HEK293 (cell line): Measurements from ENCODE around the gene JOSD2.

Experiments
- AEBP2 ChIP-seq: fragments of 450-650 bp; formaldehyde crosslinking; IDR thresholded peaks from 2 replicates; pipeline ENCODE4 v1.5.1; 2016; ENCODE audit warnings: missing biosample characterization, missing genetic modification characterization, borderline replicate concordance
- GFI1B ChIP-seq: fragments of 450-650 bp; formaldehyde crosslinking; IDR thresholded peaks from 2 replicates; pipeline ENCODE4 v1.5.1; 2016; ENCODE audit warnings: missing biosample characterization, missing genetic modification characterization
- KLF9 ChIP-seq: fragments of 450-650 bp; formaldehyde crosslinking; IDR thresholded peaks from 2 replicates; pipeline ENCODE4 v1.5.1; 2016; ENCODE audit warnings: missing biosample characterization, missing genetic modification characterization, low read depth
- MZF1 ChIP-seq: fragments of 450-650 bp; formaldehyde crosslinking; IDR thresholded peaks from 2 replicates; pipeline ENCODE4 v1.5.1; 2017; ENCODE audit warnings: missing biosample characterization, missing genetic modification characterization, borderline replicate concordance
- OSR2 ChIP-seq: fragments of 450-650 bp; formaldehyde crosslinking; IDR thresholded peaks from 2 replicates; pipeline ENCODE4 v1.5.1; 2016; ENCODE audit warnings: missing biosample characterization, missing genetic modification characterization
- SETDB1 ChIP-seq: IDR thresholded peaks from one replicate; pipeline ENCODE4 v1.6.1; 2017; ENCODE audit warnings: mild to moderate bottlenecking, low read length, moderate library complexity, mixed read lengths; ENCODE audit not compliant: insufficient read length
- TCF7L2 ChIP-seq: IDR thresholded peaks from 2 replicates; pipeline ENCODE4 v1.6.1; 2011; ENCODE audit warnings: low read depth, mild to moderate bottlenecking, inconsistent platforms, low read length, moderate library complexity, borderline replicate concordance
- TSHZ1 ChIP-seq: fragments of 450-650 bp; formaldehyde crosslinking; IDR thresholded peaks from 2 replicates; pipeline ENCODE4 v1.5.1; 2016; ENCODE audit warnings: missing biosample characterization, missing genetic modification characterization, borderline replicate concordance
- ZBTB20 ChIP-seq: fragments of 450-650 bp; formaldehyde crosslinking; IDR thresholded peaks from 2 replicates; pipeline ENCODE4 v1.5.1; 2016; ENCODE audit warnings: missing biosample characterization, missing genetic modification characterization
- ZBTB8A ChIP-seq: fragments of 450-650 bp; formaldehyde crosslinking; IDR thresholded peaks from 2 replicates; pipeline ENCODE4 v1.5.1; 2016; ENCODE audit warnings: missing biosample characterization, missing genetic modification characterization
- ZIC2 ChIP-seq: fragments of 450-650 bp; formaldehyde crosslinking; IDR thresholded peaks from 2 replicates; pipeline ENCODE4 v1.5.1; 2016; ENCODE audit warnings: missing biosample characterization, missing genetic modification characterization
- ZNF146 ChIP-seq: fragments of 450-650 bp; formaldehyde crosslinking; IDR thresholded peaks from 2 replicates; pipeline ENCODE4 v1.5.1; 2016; ENCODE audit warnings: missing biosample characterization, missing genetic modification characterization
- ZNF155 ChIP-seq: fragments of 450-650 bp; formaldehyde crosslinking; IDR thresholded peaks from 2 replicates; pipeline ENCODE4 v1.5.1; 2016; ENCODE audit warnings: missing biosample characterization, missing genetic modification characterization
- ZNF157 ChIP-seq: fragments of 450-650 bp; formaldehyde crosslinking; IDR thresholded peaks from 2 replicates; pipeline ENCODE4 v1.5.1; 2016; ENCODE audit warnings: missing biosample characterization, missing genetic modification characterization
- ZNF23 ChIP-seq: fragments of 450-650 bp; formaldehyde crosslinking; IDR thresholded peaks from 2 replicates; pipeline ENCODE4 v1.5.1; 2016; ENCODE audit warnings: missing biosample characterization, missing genetic modification characterization, borderline replicate concordance
- ZNF324 ChIP-seq: fragments of 450-650 bp; formaldehyde crosslinking; IDR thresholded peaks from 2 replicates; pipeline ENCODE4 v1.5.1; 2016; ENCODE audit warnings: missing biosample characterization, missing genetic modification characterization
- ZNF335 ChIP-seq: fragments of 450-650 bp; formaldehyde crosslinking; conservative IDR thresholded peaks from 2 replicates; pipeline ENCODE4 v1.5.1; 2016; ENCODE audit warnings: missing biosample characterization, missing genetic modification characterization
- ZNF394 ChIP-seq: fragments of 450-650 bp; formaldehyde crosslinking; IDR thresholded peaks from 2 replicates; pipeline ENCODE4 v1.5.1; 2016; ENCODE audit warnings: missing biosample characterization, missing genetic modification characterization, mild to moderate bottlenecking, moderate library complexity, borderline replicate concordance
- ZNF473 ChIP-seq: fragments of 450-650 bp; formaldehyde crosslinking; IDR thresholded peaks from 2 replicates; pipeline ENCODE4 v1.5.1; 2017; ENCODE audit warnings: missing biosample characterization, missing genetic modification characterization
- ZNF513 ChIP-seq: fragments of 450-650 bp; IDR thresholded peaks from 2 replicates; pipeline ENCODE4 v1.5.1; 2018; ENCODE audit warnings: missing biosample characterization, missing genetic modification characterization
- ZNF514 ChIP-seq: fragments of 450-650 bp; formaldehyde crosslinking; IDR thresholded peaks from 2 replicates; pipeline ENCODE4 v1.5.1; 2016; ENCODE audit warnings: missing biosample characterization, missing genetic modification characterization
- ZNF626 ChIP-seq: fragments of 450-650 bp; sonication (Bioruptor Pico); formaldehyde crosslinking; IDR thresholded peaks from 2 replicates; pipeline ENCODE4 v1.5.1; 2018; ENCODE audit warnings: missing biosample characterization, missing genetic modification characterization, inconsistent platforms
- ZNF629 ChIP-seq: fragments of 450-650 bp; formaldehyde crosslinking; IDR thresholded peaks from 2 replicates; pipeline ENCODE4 v1.5.1; 2017; ENCODE audit warnings: missing biosample characterization, missing genetic modification characterization
- ZNF677 ChIP-seq: fragments of 450-650 bp; IDR thresholded peaks from 2 replicates; pipeline ENCODE4 v1.5.0; 2018; ENCODE audit warnings: missing biosample characterization, mild to moderate bottlenecking, missing genetic modification characterization, moderate library complexity
- ZNF701 ChIP-seq: fragments of 450-650 bp; formaldehyde crosslinking; IDR thresholded peaks from 2 replicates; pipeline ENCODE4 v1.5.1; 2016; ENCODE audit warnings: missing biosample characterization, missing genetic modification characterization
- ZNF768 ChIP-seq: fragments of 450-650 bp; formaldehyde crosslinking; IDR thresholded peaks from 2 replicates; pipeline ENCODE4 v1.5.1; 2018; ENCODE audit warnings: missing biosample characterization, mild to moderate bottlenecking, missing genetic modification characterization
- ZNF791 ChIP-seq: fragments of 450-650 bp; formaldehyde crosslinking; IDR thresholded peaks from 2 replicates; pipeline ENCODE4 v1.5.1; 2016; ENCODE audit warnings: missing biosample characterization, missing genetic modification characterization
- ZSCAN23 ChIP-seq: fragments of 450-650 bp; formaldehyde crosslinking; IDR thresholded peaks from 2 replicates; pipeline ENCODE4 v1.5.1; 2016; ENCODE audit warnings: missing biosample characterization, missing genetic modification characterization
- ZSCAN30 ChIP-seq: fragments of 450-650 bp; IDR thresholded peaks from 2 replicates; pipeline ENCODE4 v1.5.1; 2018; ENCODE audit warnings: missing biosample characterization, mild to moderate bottlenecking, missing genetic modification characterization, moderate library complexity
- TF ChIP-seq, protein P1 (sequence below): fragments of 450-650 bp; formaldehyde crosslinking; IDR thresholded peaks from 2 replicates; pipeline ENCODE4; 2016; ENCODE audit warnings: missing biosample characterization, missing genetic modification characterization

The JOSD2 gene

GRCh38 chr19:50556282-50557008, 45.5 kb upstream of the JOSD2 start (continued):
- no peak for TF ChIP-seq ZNF514 (tag by site-specific recombination)
- peak; percentile 89 for TF ChIP-seq ZNF335 (tag by site-specific recombination)
- TF ChIP-seq ZNF146 (tag by site-specific recombination) = no peak
- no peak for TF ChIP-seq ZNF791 (tag by site-specific recombination)
- TF ChIP-seq ZNF394 (tag by site-specific recombination) = no peak
- no peak for TF ChIP-seq KLF9 (tag by site-specific recombination)
- TF ChIP-seq MZF1 = no peak
- no peak for TF ChIP-seq ZNF677 (tag by site-specific recombination)
- TF ChIP-seq ZNF473 (tag by site-specific recombination) = no peak
- TF ChIP-seq OSR2 (tag by site-specific recombination) = no peak
- peak; percentile 42; the same call in 1 of the 2 replicates for TF ChIP-seq ZBTB20 (tag by site-specific recombination)
- TF ChIP-seq TCF7L2 = no peak
- TF ChIP-seq ZNF626 (tag by site-specific recombination) = no peak
- no peak for TF ChIP-seq TSHZ1 (tag by site-specific recombination)
- no peak for TF ChIP-seq ZNF155 (tag by site-specific recombination)
- no peak for TF ChIP-seq SETDB1
- no peak for TF ChIP-seq ZNF324 (tag by site-specific recombination)
- no peak for TF ChIP-seq ZSCAN23 (tag by site-specific recombination)
- peak; percentile 61; the same call in 1 of the 2 replicates for TF ChIP-seq ZSCAN30 (tag by site-specific recombination)
- TF ChIP-seq ZNF629 (tag by site-specific recombination) = no peak
- no peak for TF ChIP-seq ZNF513
- TF ChIP-seq AEBP2 (tag by site-specific recombination) = no peak
- no peak for TF ChIP-seq ZNF701
- TF ChIP-seq ZNF157 (tag by site-specific recombination) = no peak
- TF ChIP-seq ZBTB8A (tag by site-specific recombination) = no peak
- peak; percentile 88 for TF ChIP-seq ZIC2 (tag by site-specific recombination)
- TF ChIP-seq GFI1B (tag by site-specific recombination) = no peak
- TF ChIP-seq, protein P1, sequence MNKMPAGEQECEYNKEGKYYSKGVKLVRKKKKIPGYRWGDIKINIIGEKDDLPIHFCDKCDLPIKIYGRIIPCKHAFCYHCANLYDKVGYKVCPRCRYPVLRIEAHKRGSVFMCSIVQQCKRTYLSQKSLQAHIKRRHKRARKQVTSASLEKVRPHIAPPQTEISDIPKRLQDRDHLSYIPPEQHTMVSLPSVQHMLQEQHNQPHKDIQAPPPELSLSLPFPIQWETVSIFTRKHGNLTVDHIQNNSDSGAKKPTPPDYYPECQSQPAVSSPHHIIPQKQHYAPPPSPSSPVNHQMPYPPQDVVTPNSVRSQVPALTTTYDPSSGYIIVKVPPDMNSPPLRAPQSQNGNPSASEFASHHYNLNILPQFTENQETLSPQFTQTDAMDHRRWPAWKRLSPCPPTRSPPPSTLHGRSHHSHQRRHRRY (tag by site-specific recombination) = no peak
- TF ChIP-seq ZNF768 (tag by site-specific recombination) = no peak
- TF ChIP-seq ZNF23 (tag by site-specific recombination) = no peak
